Retinal pigment epithelial cell (primary cell): Measurements from ENCODE around the gene LMTK3.

Source experiments
- DNase-seq: peaks from one replicate; pipeline ENCODE4 v3.0.0-alpha.2; 2010; ENCODE audit warnings: low read depth
- H3K4me3 ChIP-seq: 2 replicates; pipeline ENCODE4 v1.5.1; 2011; ENCODE audit warnings: mild to moderate bottlenecking, low read length, control low read depth, moderate library complexity
- CTCF ChIP-seq: conservative IDR thresholded peaks from 2 replicates; pipeline ENCODE4 v1.5.1; 2011; ENCODE audit warnings: low read depth, low read length, control low read depth, inconsistent platforms

LMTK3 gene

GRCh38 chr19:48496959-48497727, 14.5 kb downstream of the LMTK3 start:
- DNase-seq, result no peak
- no peak for TF ChIP-seq CTCF
- no peak overlapping the region for H3K4me3 ChIP-seq

GRCh38 chr19:48495396-48495795, 16.2 kb downstream of the LMTK3 start:
- no peak for DNase-seq
- TF ChIP-seq CTCF, result no peak
- H3K4me3 ChIP-seq, result no peak overlapping the region

GRCh38 chr19:48493718-48494401, 17.8 kb downstream of the LMTK3 start:
- TF ChIP-seq CTCF, result no peak
- no peak for DNase-seq
- H3K4me3 ChIP-seq, result peak overlapping the region; percentile 59

- peak overlapping the region; percentile 59 for H3K4me3 ChIP-seq
- DNase-seq, result peak; percentile 91
- TF ChIP-seq CTCF, result no peak
Measured at GRCh38 chr19:48492925-48493717, 18.5 kb downstream of the LMTK3 start.

DNA sequence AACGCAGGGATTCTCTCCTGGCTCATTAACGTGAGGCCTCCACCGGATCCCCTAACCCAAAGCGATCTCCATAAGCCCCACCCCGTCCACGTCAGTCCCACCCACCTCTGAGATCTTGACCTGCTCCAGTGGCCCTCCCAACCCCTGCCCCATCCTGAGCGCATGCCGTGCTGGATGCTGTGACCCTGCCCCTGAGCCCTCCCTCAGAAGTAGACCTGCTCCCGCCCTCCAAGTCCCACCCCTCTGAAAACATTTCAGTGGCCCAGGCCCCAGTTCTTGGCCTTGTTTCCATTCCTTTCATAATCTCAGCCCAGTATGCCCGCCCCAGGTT, 19.9 kb downstream of the LMTK3 start:
- no peak for DNase-seq
- no peak overlapping the region for H3K4me3 ChIP-seq
- no peak for TF ChIP-seq CTCF

- H3K4me3 ChIP-seq, result peak overlapping the region; percentile 18
- no peak for DNase-seq
- no peak for TF ChIP-seq CTCF
Measured at GRCh38 chr19:48490981-48491792, 20.4 kb downstream of the LMTK3 start.
